HuH-7.5 (cell line): ENCODE results near the gene CD300H.

ENCODE experiments used
- DNase-seq: peaks from one replicate; pipeline ENCODE4 v3.0.0; 2011; ENCODE audit warnings: low spot score

Gene CD300H

DNA sequence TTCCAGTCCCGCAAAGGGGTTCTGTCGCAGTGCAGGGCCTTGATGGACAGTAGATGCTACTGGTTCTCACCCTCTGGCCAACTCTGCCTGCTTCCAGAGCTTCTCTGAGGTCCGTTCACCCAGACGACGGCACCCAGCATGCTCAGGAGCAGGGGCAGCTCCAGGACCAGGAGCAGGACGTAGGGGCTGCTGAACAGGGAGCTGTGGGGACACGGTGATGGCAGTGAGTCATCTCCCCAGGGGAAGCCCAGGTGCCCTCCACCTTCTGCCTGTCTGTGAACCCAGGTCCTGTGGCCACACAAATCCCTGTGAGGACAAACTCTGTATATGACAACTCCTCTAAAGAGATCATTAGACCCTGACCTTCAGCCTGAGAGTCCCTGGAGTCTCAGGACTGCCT, 18.0 kb downstream of the CD300H start:
- DNase-seq: no peak

DNA sequence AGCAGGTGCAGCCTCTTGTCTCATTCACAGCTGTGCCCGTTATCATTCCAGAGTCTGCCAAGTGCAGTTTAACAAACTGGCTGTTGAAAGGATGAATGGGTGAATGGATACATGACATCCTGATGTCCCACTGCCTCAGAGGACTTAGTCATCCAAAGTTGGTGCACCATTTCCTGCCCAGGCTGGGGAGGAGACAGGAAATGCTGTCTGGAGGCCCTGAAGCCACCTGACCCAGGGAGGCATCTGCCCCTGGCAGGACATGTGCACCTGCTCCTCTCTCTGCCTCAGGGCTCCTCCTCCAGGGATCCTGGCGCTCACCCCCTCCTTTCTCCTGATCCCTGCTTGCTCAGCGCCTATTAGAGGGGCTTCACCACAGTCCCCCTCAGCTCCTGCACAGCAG, 19.6 kb downstream of the CD300H start:
- DNase-seq: no peak

- DNase-seq: no peak
Measured at GRCh38 chr17:74547264-74547663, 20.0 kb downstream of the CD300H start.

DNA sequence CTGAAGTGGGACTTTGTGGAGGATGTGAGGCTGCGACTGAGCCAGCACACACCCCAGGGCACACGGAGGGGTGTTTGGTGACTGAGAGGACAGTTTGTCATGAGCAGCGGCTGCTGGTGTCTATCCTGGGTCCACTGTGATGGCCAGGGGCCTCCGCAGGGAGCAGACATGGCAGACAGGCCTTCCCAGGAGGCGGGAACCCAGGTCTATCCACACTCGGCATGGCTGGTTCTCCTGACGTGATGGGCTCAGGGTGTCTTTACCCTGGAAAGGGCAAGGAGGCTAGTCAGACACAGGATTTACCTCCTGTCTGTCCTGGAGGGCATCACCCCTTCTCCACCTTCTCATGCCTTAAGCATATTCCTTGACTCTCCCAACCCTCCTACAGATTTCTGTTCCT, 20.7 kb downstream of the CD300H start:
- no peak for DNase-seq

- DNase-seq: no peak
Measured at GRCh38 chr17:74545843-74546230, 21.5 kb downstream of the CD300H start, which contains the start of gene CD300C. Gene CD300C (minus strand): TSS chr17:74546115. CDS start chr17:74545782, 333 bp downstream.

DNA sequence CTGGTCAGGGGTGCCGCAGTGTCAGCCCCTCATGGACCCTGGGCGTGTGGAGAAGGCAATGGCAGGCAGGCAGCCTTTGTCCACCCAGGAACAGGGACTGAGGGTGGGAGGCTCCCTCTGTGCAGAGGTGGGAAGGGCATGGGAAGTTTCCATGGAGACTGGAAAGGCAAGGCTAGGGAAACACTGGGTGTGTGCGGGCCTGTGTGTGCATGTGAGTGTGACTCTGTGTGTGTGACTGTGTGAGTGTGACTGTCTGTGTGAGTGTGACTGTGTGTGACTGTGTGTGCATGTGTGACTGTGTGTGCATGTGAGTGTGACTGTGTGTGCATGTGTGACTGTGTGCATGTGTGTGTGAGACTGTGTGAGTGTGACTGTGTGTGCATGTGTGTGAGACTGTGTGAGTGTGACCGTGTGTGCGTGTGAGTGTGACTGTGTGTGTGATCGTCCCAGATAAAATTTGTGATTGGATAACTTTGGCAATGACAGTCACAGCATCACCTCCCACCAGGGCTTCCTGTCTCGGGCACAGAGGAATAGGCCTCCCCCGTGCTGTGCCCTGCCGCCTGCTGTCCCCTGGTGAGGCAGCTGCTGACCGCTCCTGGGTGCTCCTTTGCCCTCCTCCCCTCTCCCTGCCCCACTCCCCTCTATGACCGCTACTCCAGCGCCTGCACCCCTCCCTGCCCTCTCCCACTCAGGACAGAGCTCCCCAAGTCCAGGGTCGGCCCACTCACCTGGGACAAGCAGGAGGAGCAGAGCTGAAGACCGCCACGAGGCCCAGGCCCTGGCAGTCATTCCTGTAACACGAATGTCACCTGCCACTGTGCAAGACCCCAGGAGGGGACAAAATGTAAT, 22.1 kb downstream of the CD300H start:
- DNase-seq: no peak

GRCh38 chr17:74543891-74544760, 23.2 kb downstream of the CD300H start:
- no peak for DNase-seq

DNA sequence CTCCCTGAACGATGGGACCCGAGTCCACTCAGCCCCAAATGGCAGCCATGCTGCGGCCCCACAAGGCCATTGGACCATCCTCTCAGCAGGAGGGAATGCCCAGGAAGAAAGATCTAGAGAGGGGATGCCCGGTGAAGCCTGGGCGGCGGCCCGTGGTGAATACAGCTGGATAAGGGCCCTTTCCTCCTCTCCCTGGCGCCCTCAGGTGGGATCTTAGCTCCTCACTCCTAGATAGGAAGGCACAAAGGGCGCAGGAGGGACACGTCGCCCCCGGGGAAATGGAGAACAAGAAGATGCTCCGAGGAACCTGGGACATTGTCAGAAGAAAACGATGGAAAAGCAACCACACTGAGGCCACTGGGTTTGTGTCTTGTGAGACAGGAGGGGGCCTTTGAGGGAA, 23.9 kb downstream of the CD300H start:
- no peak for DNase-seq

DNA sequence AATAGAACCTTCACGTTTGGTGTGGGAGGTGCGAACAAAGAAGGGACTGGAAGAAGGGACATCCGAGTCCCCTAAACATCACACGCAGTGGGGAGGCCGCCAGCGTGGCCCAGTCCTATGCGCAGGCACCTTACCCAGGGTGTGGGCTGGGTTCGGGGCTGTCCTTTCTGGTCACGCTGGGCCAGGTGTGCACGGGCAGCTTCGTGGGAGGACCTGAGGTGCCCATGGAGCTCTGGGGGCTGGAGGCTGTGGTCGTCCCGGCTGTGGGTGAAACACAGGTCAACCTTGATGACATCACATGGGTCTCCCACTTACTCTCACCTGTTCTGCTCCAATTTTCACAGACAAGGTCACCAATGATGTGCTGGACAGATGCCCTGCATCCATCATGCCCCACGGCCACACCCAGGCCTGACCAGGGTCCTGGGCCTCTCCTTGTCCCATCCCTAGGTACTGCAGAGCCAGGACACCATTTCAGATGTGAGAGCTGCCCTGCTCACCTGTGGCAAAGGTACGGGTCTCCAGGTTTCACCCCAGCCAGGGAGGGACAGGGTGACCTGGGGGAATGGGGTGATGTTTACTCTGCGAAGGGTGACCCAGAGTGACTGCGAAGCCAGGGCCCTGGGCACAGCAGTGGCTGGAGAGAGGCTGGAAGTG, 24.5 kb downstream of the CD300H start:
- no peak for DNase-seq

DNA sequence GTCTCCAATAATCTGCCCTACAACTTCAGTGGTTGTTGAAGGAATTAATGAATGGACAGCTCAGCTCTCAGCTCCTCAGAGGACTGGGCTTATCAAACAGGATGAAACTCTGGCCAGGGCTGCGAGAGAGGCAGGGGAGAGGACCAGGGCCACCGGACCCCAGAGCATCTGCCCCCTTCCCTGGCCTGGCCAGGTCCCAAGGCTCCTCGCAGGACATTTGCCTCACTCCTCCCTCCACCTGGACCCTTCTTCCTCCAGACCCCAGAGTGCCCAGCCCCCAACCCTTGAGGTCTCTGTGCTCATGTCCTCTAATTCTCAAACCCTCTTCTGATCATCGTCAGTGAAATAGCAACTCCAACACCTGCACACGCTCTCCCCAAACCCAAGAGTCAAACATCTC, 25.1 kb downstream of the CD300H start:
- no peak for DNase-seq

DNA sequence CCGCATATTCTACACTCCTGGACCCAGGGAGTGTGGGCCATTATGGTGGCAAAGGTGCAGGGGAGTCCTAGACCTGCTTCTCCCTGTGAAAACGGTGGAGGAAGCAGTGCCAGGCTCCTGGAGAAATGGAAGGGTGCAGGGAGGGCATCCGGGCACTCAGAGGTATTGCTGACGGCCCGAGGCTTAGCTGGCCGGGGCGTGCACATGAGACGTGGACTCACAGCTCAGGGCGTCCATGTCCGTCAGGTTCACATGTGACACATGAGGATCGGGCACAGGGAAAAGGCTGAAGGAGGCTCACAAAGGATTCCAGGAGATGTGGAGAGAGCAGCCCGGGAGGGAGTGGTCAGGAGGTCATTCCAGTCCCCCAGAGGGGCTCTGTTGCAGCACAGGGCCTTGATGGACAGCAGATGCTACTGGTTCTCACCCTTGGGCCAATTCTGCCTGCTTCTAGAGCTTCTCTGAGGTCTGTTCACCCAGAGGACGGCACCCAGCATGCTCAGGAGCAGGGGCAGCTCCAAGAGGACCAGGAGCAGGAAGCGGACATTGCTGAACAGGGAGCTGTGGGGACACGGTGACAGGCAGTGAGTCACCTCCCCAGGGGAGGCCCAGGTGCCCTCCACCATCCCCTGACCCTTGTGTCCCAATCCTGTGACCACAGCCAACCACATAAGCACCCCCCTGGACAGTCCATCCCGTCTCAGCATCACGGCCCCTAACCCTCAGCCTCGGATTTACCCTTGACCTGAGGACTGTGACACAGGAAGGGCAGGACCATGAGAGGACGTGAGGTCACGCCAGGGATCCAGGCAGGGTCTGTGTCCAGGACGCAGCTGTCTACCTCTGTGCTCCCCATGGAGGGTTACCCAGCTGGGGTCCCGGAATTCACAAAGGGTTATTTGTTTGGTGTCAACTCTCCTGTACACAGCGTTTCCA, 25.9 kb downstream of the CD300H start:
- no peak for DNase-seq

DNA sequence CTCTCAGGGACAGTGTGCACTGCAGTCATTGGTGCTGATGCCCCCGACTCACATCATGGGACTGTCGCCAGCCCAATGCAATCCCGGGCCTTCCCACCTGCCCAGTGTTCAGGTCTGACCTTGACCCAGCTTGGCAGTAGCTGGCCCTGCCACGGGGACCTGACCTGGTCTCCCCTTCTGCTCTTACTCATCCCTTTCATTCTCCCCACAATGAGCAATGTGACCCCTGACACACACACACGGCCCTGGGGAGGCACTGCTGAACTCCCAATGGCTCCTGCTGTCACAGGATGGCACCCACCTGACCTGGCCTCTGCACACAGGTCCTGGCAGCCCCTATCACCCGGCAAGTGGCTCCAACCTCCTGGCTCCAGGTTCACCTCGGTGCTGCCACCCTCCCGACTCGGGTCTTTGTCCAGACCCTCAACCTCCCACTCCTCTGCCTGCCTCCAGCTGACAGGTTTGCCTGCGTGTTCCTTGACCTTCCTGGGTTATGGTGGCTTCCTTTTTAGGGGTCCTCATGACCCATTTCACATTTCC, 28.0 kb downstream of the CD300H start:
- no peak for DNase-seq

DNA sequence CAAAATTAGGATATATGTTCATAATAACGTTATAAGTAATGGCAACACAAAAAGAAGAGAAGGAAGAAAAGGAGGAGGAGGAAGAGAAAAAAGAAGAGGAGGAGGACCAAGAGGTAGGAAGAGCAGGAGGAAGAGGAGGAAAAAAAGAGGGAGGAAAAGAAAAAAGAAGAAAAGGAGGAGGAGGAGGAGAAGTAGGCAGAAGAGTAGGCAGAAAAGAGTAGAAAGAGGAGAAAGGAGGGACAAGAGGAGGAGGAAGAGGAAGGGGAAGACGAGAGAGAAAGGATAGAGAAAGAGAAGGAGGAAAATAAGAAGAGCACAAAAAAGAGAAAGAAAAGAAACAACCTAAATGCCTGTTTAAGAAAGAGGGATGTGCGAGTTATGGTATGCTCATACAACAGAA, 30.4 kb downstream of the CD300H start:
- no peak for DNase-seq

- no peak for DNase-seq
Measured at GRCh38 chr17:74532115-74532514, 35.2 kb downstream of the CD300H start.

GRCh38 chr17:74531231-74531761, 36.0 kb downstream of the CD300H start, which contains the start of gene CD300LB:
Gene CD300LB (minus strand): TSS chr17:74531475. CDS start chr17:74531350, 125 bp downstream.
- no peak for DNase-seq

- no peak for DNase-seq
Measured at GRCh38 chr17:74530831-74531150, 36.5 kb downstream of the CD300H start.

DNA sequence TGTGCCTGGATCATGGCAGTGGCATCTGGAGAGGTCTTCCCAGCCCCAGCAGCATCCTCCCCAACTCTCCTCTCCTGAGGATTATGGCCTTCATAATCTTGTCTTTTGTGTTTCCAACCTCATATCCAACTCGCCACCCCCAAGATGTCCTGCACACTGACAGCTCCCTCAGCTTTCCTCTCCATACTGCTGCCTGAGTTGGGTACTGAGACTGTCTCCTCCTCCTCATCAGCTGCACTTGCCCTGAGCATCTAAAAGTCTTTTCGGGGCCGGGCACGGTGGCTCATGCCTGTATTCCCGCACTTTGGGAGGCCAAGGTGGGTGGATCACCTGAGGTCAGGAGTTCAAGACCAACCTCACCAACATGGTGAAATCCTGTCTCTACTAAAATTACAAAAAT, 38.1 kb downstream of the CD300H start:
- no peak for DNase-seq

DNA sequence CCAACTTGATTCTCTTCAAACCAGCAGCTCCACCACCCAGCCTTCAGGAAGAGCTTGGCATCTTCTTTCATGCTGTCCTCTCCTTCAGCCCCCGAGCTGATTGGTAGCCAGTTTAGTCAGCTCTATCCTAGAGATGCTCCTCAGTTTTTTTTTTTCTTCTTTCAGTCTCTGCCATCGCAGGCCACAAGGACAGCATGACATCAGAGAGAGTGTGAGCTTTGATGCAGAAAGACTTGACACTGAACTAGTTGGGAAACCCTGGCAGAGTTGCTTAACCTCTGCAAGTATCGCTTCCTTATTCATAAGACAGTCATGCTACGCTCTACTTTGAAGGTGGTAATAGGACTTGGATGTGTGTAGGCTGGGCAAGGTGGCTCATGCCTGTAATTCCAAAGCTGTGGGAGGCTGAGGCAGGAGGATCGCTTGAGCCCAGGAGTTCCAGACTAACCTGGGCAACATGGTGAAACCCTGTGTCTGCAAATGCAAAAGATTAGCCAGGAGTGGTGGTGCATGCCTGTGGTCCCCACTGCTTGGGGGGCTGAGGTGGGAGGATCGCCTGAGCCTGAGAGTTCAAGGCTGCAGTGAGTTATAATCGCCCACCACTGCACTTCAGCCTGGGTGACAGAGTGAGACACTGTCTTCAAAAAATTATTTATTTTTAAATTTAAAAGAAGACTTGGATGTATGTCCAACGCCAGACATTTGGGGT, 38.7 kb downstream of the CD300H start:
- DNase-seq: no peak

GRCh38 chr17:74527756-74528155, 39.6 kb downstream of the CD300H start:
- DNase-seq: no peak

- DNase-seq: no peak
Measured at GRCh38 chr17:74527081-74527480, 40.2 kb downstream of the CD300H start.
